Measurements from ENCODE around the gene PIEZO1. TPM values are rescaled to one million over a fixed set of nuclear protein-coding genes. Genes with fewer than 3 reads are reported as not detected.
"Not testable (repeated sequence)": the region's sequence is repeated elsewhere in the genome, so short reads cannot be mapped to it uniquely, and the experiment has no call there.

The PIEZO1 gene
- total RNA-seq, 1 experiment from 2014 or later = 391 TPM

- no peaks in the 10 kb centered on the region for H3K36me3 ChIP-seq (ENCODE audit: low read depth)
- POLR2A ChIA-PET (ENCODE audit: unreplicated experiment) = no interaction called here
- no peaks in the 10 kb centered on the region for H3K9me3 ChIP-seq (ENCODE audit: insufficient read depth, low read depth)
- no TSS peak for BruUV-seq (replicated peaks)
- H3K27ac ChIP-seq = no peak overlapping the region
- no peaks in the 10 kb centered on the region for H4K20me1 ChIP-seq (ENCODE audit: insufficient read depth)
- TF ChIP-seq CTCF (conservative IDR thresholded peaks at IDR 0.05) (no peak), EZH2 (IDR thresholded peaks at IDR 0.05; ENCODE audit: low read depth) (no peak)
- no peak overlapping the region for H3K4me2 ChIP-seq
- no peaks in the 10 kb centered on the region for H3K79me2 ChIP-seq (ENCODE audit: low read depth)
- H3K4me3 ChIP-seq = no peak overlapping the region
- intact Hi-C loops (cut with micrococcal nuclease; ENCODE audit: unreplicated experiment) = no loop called here
- CTCF ChIA-PET = no interaction called here
- no peaks in the 10 kb centered on the region for H3F3A ChIP-seq (ENCODE audit: insufficient read depth, low read depth)
- no peaks in the 10 kb centered on the region for H3K9me2 ChIP-seq (ENCODE audit: insufficient read depth)
- DNase-seq = no peak
- H2AFZ ChIP-seq = no peak overlapping the region
- no peaks in the 10 kb centered on the region for H3K27me3 ChIP-seq (ENCODE audit: insufficient read depth, low read depth)
- H3K4me1 ChIP-seq (replicated peaks; ENCODE audit: insufficient read depth) = no peaks in the 10 kb centered on the region
Observed at GRCh38 chr16:88826070-88826840, 41.2 kb upstream of the PIEZO1 start.

DNA sequence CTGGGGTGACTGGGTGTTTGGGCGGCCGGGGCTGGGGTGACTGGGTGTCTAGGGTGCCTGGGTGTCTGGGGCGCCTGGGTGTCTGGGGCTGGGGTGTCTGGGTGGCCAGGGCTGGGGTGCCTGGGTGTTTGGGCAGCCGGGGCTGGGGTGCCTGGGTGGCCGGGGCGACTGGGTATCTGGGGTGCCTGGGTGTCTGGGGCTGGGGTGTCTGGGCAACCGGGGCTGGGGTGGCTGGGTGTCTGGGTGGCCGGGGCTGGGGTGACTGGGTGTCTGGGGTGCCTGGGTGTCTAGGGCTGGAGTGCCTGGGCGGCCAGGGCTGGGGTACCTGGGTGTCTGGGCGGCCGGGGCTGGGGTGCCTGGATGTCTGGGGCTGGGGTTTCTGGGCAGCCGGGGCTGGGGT lies 40.1 kb upstream of the PIEZO1 start:
- no TSS peak for BruUV-seq (replicated peaks)
- POLR2A ChIA-PET (ENCODE audit: unreplicated experiment) = no interaction called here
- intact Hi-C loops (cut with micrococcal nuclease; ENCODE audit: unreplicated experiment) = no loop called here

DNA sequence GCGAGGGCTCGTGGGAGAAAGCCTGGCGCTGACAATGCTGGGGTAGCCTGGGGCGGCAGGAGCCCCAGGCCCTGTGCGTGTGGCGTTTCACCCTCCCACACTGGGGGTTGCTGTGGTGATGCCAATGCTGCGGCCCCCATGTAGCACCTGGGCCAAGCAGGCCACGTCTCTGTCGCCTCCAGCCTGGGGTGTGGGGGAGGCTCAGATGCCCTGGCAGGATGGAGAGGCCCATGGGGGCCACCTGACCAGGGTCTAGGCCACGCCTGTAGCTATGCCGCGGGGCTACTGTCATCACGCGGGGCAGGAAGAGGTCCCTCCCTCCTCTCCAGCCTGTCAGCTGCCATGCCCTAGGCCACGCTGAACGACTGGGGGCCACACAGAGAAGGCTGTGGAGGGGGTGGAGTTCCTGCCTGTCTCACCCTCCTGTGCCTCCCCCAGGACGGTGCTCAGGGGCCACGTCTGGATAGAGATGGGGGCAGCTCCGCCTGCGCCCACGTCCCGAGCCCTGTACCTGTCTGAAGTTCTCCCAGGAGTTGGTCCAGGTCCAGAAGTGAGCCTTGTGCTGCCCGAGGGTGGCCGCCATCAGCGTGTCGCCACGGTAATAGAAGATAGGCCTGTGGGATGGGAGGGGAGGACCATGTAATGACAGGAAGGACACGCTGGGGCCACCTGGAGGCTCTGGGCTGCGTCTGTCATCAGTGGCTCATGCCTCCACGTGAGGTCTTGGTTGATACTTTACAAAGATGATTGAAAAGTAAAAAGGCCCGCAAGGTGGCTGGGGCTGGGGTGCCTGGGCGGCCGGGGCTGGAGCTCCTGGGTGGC lies 39.4 kb upstream of the PIEZO1 start:
- H2AFZ ChIP-seq = no peak overlapping the region
- H3K4me3 ChIP-seq = no peak overlapping the region
- H3F3A ChIP-seq (ENCODE audit: insufficient read depth, low read depth) = no peaks in the 10 kb centered on the region
- H3K27me3 ChIP-seq (ENCODE audit: insufficient read depth, low read depth) = no peaks in the 10 kb centered on the region
- no peak overlapping the region for H3K27ac ChIP-seq
- no peaks in the 10 kb centered on the region for H3K4me1 ChIP-seq (replicated peaks; ENCODE audit: insufficient read depth)
- CTCF ChIA-PET = no interaction called here
- no peaks in the 10 kb centered on the region for H3K79me2 ChIP-seq (ENCODE audit: low read depth)
- no peak for DNase-seq
- no TSS peak for BruUV-seq (replicated peaks)
- POLR2A ChIA-PET (ENCODE audit: unreplicated experiment) = no interaction called here
- no peaks in the 10 kb centered on the region for H3K9me2 ChIP-seq (ENCODE audit: insufficient read depth)
- intact Hi-C loops (cut with micrococcal nuclease; ENCODE audit: unreplicated experiment) = no loop called here
- no peaks in the 10 kb centered on the region for H3K9me3 ChIP-seq (ENCODE audit: insufficient read depth, low read depth)
- no peaks in the 10 kb centered on the region for H3K36me3 ChIP-seq (ENCODE audit: low read depth)
- H3K4me2 ChIP-seq = no peak overlapping the region
- H4K20me1 ChIP-seq (ENCODE audit: insufficient read depth) = no peaks in the 10 kb centered on the region
- TF ChIP-seq CTCF (conservative IDR thresholded peaks at IDR 0.05) (no peak), EZH2 (IDR thresholded peaks at IDR 0.05; ENCODE audit: low read depth) (no peak)

More for the DNA sequence above, 40.1 kb upstream of the PIEZO1 start:
- H4K20me1 ChIP-seq (ENCODE audit: insufficient read depth) = no peaks in the 10 kb centered on the region
- CTCF ChIA-PET = no interaction called here
- H2AFZ ChIP-seq = no peak overlapping the region
- TF ChIP-seq CTCF (conservative IDR thresholded peaks at IDR 0.05) (no peak), EZH2 (IDR thresholded peaks at IDR 0.05; ENCODE audit: low read depth) (no peak)
- no peaks in the 10 kb centered on the region for H3K9me2 ChIP-seq (ENCODE audit: insufficient read depth)
- no peaks in the 10 kb centered on the region for H3K4me1 ChIP-seq (replicated peaks; ENCODE audit: insufficient read depth)
- no peaks in the 10 kb centered on the region for H3K79me2 ChIP-seq (ENCODE audit: low read depth)
- H3K9me3 ChIP-seq (ENCODE audit: insufficient read depth, low read depth) = no peaks in the 10 kb centered on the region
- no peaks in the 10 kb centered on the region for H3K27me3 ChIP-seq (ENCODE audit: insufficient read depth, low read depth)
- no peak overlapping the region for H3K27ac ChIP-seq
- H3K4me3 ChIP-seq = no peak overlapping the region
- H3F3A ChIP-seq (ENCODE audit: insufficient read depth, low read depth) = no peaks in the 10 kb centered on the region
- H3K36me3 ChIP-seq (ENCODE audit: low read depth) = no peaks in the 10 kb centered on the region
- H3K4me2 ChIP-seq = no peak overlapping the region
- DNase-seq = no peak

GRCh38 chr16:88823646-88824045 lies 38.6 kb upstream of the PIEZO1 start:
- H3K9me2 ChIP-seq (ENCODE audit: insufficient read depth); DNase-seq; intact Hi-C loops (cut with micrococcal nuclease; ENCODE audit: unreplicated experiment); H3K27ac ChIP-seq; POLR2A ChIA-PET (ENCODE audit: unreplicated experiment); H4K20me1 ChIP-seq (ENCODE audit: insufficient read depth); H2AFZ ChIP-seq; H3K9me3 ChIP-seq (ENCODE audit: insufficient read depth, low read depth); H3K27me3 ChIP-seq (ENCODE audit: insufficient read depth, low read depth); H3K4me1 ChIP-seq (replicated peaks; ENCODE audit: insufficient read depth); H3K79me2 ChIP-seq (ENCODE audit: low read depth); H3K4me3 ChIP-seq; H3K36me3 ChIP-seq (ENCODE audit: low read depth); CTCF ChIA-PET; H3F3A ChIP-seq (ENCODE audit: insufficient read depth, low read depth); BruUV-seq (replicated peaks); H3K4me2 ChIP-seq: not testable (repeated sequence)

Data from PC-9 (cell line).